Stomach (tissue), 9 donors: ENCODE data around the gene ARAP2. TPM values are rescaled to one million over a fixed set of nuclear protein-coding genes. Genes with fewer than 3 reads are reported as not detected.

Source experiments
- DNase-seq, 2 donors: peaks; one replicate each; pipeline versions ENCODE4 v3.0.0 to v3.0.0-alpha.2; 2013 to 2019
- H3K27ac ChIP-seq, 5 donors: fragments of 200-600 bp in 4 of 5; sonication (generic) in 4 of 5; one replicate each; pipeline ENCODE4 v1.5.1; 2013 to 2019; ENCODE audit warnings: mild to moderate bottlenecking in 1 of 5, moderate library complexity in 1 of 5
- H3K27me3 ChIP-seq, 3 donors: fragments of 200-600 bp; sonication (generic); one replicate each; pipeline ENCODE4 v1.5.1; 2017 to 2019; ENCODE audit warnings: mixed run types in 1 of 3
- H3K36me3 ChIP-seq, 4 donors: fragments of 200-600 bp; sonication (generic); 1 replicate in 3 of 4; 2 replicates in 1 of 4; pipeline ENCODE4 v1.5.1; 2016 to 2019
- H3K4me1 ChIP-seq, 4 donors: fragments of 200-600 bp; sonication (generic); one replicate each; pipeline ENCODE4 v1.5.1; 2016 to 2019
- H3K4me3 ChIP-seq, 4 donors: fragments of 200-600 bp; sonication (generic) in 3 of 4; one replicate each; pipeline ENCODE4 v1.5.1; 2016 to 2019; ENCODE audit warnings: mild to moderate bottlenecking in 1 of 4
- H3K9me3 ChIP-seq, 4 donors: fragments of 200-600 bp; sonication (generic); one replicate each; pipeline ENCODE4 v1.5.1; 2016 to 2019
- CTCF ChIP-seq, 7 experiments: fragments of 450-650 bp in 4 of 7; fragments of 200-600 bp in 3 of 7; sonication (generic) in 3 of 7; IDR thresholded peaks; one replicate each; pipeline ENCODE4 v1.5.1; 2016 to 2019; ENCODE audit warnings: antibody characterized with exemption in 7 of 7, control low read depth in 2 of 7, mild to moderate bottlenecking in 1 of 7
- EP300 ChIP-seq: sonication (generic); formaldehyde crosslinking; IDR thresholded peaks from one replicate; pipeline ENCODE4 v1.6.1; 2017; ENCODE audit warnings: antibody characterized with exemption
- POLR2A ChIP-seq, 4 donors: fragments of 450-650 bp; IDR thresholded peaks; one replicate each; pipeline ENCODE4 v1.6.1; 2016; ENCODE audit warnings: antibody characterized with exemption in 4 of 4, control low read depth in 2 of 4, mild to moderate bottlenecking in 1 of 4, moderate library complexity in 1 of 4
- POLR2AphosphoS5 ChIP-seq, 3 donors: sonication (generic); formaldehyde crosslinking; IDR thresholded peaks; one replicate each; pipeline ENCODE4 v1.6.1; 2016; ENCODE audit warnings: antibody characterized with exemption in 3 of 3
- WGBS, 5 donors: extraction: QIAGEN DNeasy Blood & Tissue Kit in 3 of 5; methylation state at CpG; one replicate each; pipeline versions ENCODE4 v1.1.5 to v1.1.7; 2013 to 2018; 5-methylcytosine and 5-hydroxymethylcytosine counted together
- intact Hi-C: fragments of 100-400 bp; cut with DNase I; formaldehyde crosslinking; loops from one replicate; pipeline ENCODE4 v1.15.1; 2023; ENCODE audit warnings: low total_unique reads
- polyA plus RNA-seq, 3 donors: library from polyadenylated mRNA; stranded (reverse); fragments of 200-250 nt; gene quantifications; one replicate each; pipeline ENCODE4 v1.2.3, GENCODE V29; 2013
- total RNA-seq, 5 donors: library from RNA; depleted of rRNA; stranded (reverse); fragments of >200 nt; gene quantifications; one replicate each; pipeline versions ENCODE4 v1.1.0 to v1.2.3, GENCODE V29; 2014 to 2016
- donor health status: healthy with polysubstance abuse.
- donor health status: Bipolar disorder and iron deficiency.
- donor health status: healthy.

Gene ARAP2
- total and polyA plus RNA-seq, 8 donors: 2.2 to 69.4 (median 19.1) TPM

- no peak overlapping the region for H3K27ac ChIP-seq
- H3K4me3 ChIP-seq: no peak overlapping the region
- intact Hi-C loops: no loop called here
Measured at GRCh38 chr4:36111172-36111571, 133.1 kb downstream of the ARAP2 start.

GRCh38 chr4:36099509-36099908, 144.8 kb downstream of the ARAP2 start:
- Histone ChIP-seq H3K9me3 (no peaks in the 10 kb centered on the region), H3K27ac (no peak overlapping the region), H3K4me1 (no peaks in the 10 kb centered on the region), H3K4me3 (no peak overlapping the region), H3K36me3 (peaks cover 0 to 13% (median 11%) of the 10 kb centered on the region in 4 donors), H3K27me3 (no peaks in the 10 kb centered on the region)
- 80 to 91% (median 87%) methylated on average over 3 of the region's 3 CpGs for WGBS, 5 donors
- intact Hi-C loops: no loop called here
- TF ChIP-seq POLR2A (IDR thresholded peaks at IDR 0.05) (no peak), POLR2AphosphoS5 (IDR thresholded peaks at IDR 0.05) (no peak), CTCF (IDR thresholded peaks at IDR 0.05) (no peak), EP300 (no peak)
- no peak for DNase-seq

More at GRCh38 chr4:36111172-36111571, 133.1 kb downstream of the ARAP2 start:
- no peak for DNase-seq
- TF ChIP-seq CTCF (IDR thresholded peaks at IDR 0.05) (no peak), EP300 (no peak), POLR2A (IDR thresholded peaks at IDR 0.05) (no peak), POLR2AphosphoS5 (IDR thresholded peaks at IDR 0.05) (no peak)
- Histone ChIP-seq H3K4me1 (peaks cover 0 to 7% (median 0%) of the 10 kb centered on the region in 4 donors), H3K9me3 (no peaks in the 10 kb centered on the region), H3K27me3 (no peaks in the 10 kb centered on the region), H3K36me3 (peaks cover 0 to 24% (median 8%) of the 10 kb centered on the region in 4 donors)

- intact Hi-C loops: no loop called here
- no peaks in the 10 kb centered on the region for H3K9me3 ChIP-seq
- H3K27me3 ChIP-seq: no peaks in the 10 kb centered on the region
- H3K27ac ChIP-seq: no peak overlapping the region
- H3K4me1 ChIP-seq: no peaks in the 10 kb centered on the region
- no peak for DNase-seq
- no peak for TF ChIP-seq CTCF (IDR thresholded peaks at IDR 0.05)
- no peak overlapping the region for H3K4me3 ChIP-seq
- H3K36me3 ChIP-seq: peaks cover 0 to 34% (median 21%) of the 10 kb centered on the region in 4 donors
- WGBS, 5 donors: 92 to 98% (median 96%) methylated on average over 2 of the region's 2 CpGs
Measured at GRCh38 chr4:36094995-36095394, 149.3 kb downstream of the ARAP2 start.

GRCh38 chr4:36091997-36092396, 152.3 kb downstream of the ARAP2 start:
- no peaks in the 10 kb centered on the region for H3K9me3 ChIP-seq
- TF ChIP-seq CTCF (IDR thresholded peaks at IDR 0.05) (no peak), POLR2AphosphoS5 (IDR thresholded peaks at IDR 0.05) (no peak), POLR2A (IDR thresholded peaks at IDR 0.05) (no peak), EP300 (no peak)
- H3K27ac ChIP-seq: no peak overlapping the region
- peaks cover 0 to 26% (median 10%) of the 10 kb centered on the region in 4 donors for H3K36me3 ChIP-seq
- H3K4me3 ChIP-seq: no peak overlapping the region
- H3K27me3 ChIP-seq: no peaks in the 10 kb centered on the region
- intact Hi-C loops: no loop called here
- WGBS, 5 donors: 92 to 96% (median 95%) methylated on average over 9 of the region's 9 CpGs
- no peaks in the 10 kb centered on the region for H3K4me1 ChIP-seq
- no peak for DNase-seq
